Measurements from ENCODE around the gene TRPV6. TPM values are rescaled to one million over a fixed set of nuclear protein-coding genes. Genes with fewer than 3 reads are reported as not detected.

The TRPV6 gene
- total and polyA plus RNA-seq, 2 of the 4 experiments (the other 2 are of a cell fraction), result 0.03 TPM; not detected in 1

DNA sequence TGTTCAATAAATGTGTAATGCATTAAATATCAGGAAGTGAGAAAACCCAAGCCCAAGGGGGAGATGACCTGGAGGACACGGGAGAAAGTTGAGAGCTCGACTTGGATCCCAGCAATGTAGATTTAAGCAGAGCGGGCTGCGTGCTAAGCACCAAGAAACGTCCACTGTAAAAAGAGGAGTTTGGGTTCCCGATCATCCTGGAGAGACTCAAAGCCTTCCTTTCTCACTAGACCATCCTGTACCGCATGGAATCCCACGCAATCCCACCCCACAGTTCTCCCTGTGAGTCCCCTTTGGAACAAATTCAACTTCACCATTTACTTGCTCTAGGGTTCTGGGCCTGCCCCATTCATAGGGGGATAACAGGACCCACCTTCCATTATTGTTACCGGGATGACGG, 2.4 kb downstream of the TRPV6 start:
- Histone ChIP-seq H3K9ac (ENCODE audit: low read depth, low read length) (no peak overlapping the region), H4K20me1 (ENCODE audit: insufficient read depth, low read length) (no peaks in the 10 kb centered on the region), H4K5ac (ENCODE audit: low read depth, low read length) (no peak overlapping the region), H3K36me3 (ENCODE audit: control insufficient read depth, insufficient read depth, low read length) (no peaks in the 10 kb centered on the region), H3K56ac (ENCODE audit: extremely low read depth, insufficient read depth, low read length) (no peak overlapping the region), H3K9me1 (ENCODE audit: insufficient read depth, low read length) (no peaks in the 10 kb centered on the region), H3K4me1 (ENCODE audit: control insufficient read depth, insufficient read depth, low read length) (no peaks in the 10 kb centered on the region), H3K79me1 (ENCODE audit: low read depth in 1 of 2, low read length in 2 of 2) (no peaks in the 10 kb centered on the region), H3K23ac (ENCODE audit: low read depth, low read length) (no peak overlapping the region), H3K4ac (ENCODE audit: low read depth, low read length) (no peak overlapping the region), H4K8ac (ENCODE audit: low read depth in 2 of 2, low read length in 2 of 2) (no peak overlapping the region), H2BK120ac (ENCODE audit: low read depth, low read length) (no peak overlapping the region), H3K9me3 (ENCODE audit: control insufficient read depth, insufficient read depth, low read length) (no peaks in the 10 kb centered on the region), H3K4me2 (ENCODE audit: low read depth, low read length) (no peak overlapping the region), H2BK20ac (ENCODE audit: low read depth, low read length) (no peak overlapping the region), H2BK5ac (ENCODE audit: low read depth, low read length, poor library complexity, severe bottlenecking) (no peak overlapping the region), H3K18ac (ENCODE audit: low read depth, low read length) (no peak overlapping the region), H3K14ac (replicated peaks; ENCODE audit: low read depth, low read length) (no peak overlapping the region), H2AK5ac (ENCODE audit: low read depth, low read length) (no peak overlapping the region), H3K27me3 (ENCODE audit: control insufficient read depth, insufficient read depth, low read length) (no peaks in the 10 kb centered on the region), H3K27ac (ENCODE audit: insufficient read depth, low read length) (no peak overlapping the region), H2AK9ac (replicated peaks; ENCODE audit: low read depth, low read length, poor library complexity) (no peak overlapping the region), H2AFZ (replicated peaks; ENCODE audit: low read length, poor library complexity) (no peak overlapping the region), H2BK15ac (ENCODE audit: low read depth, low read length) (no peak overlapping the region), H3K4me3 (ENCODE audit: insufficient read depth, low read depth, low read length) (no peak overlapping the region), H4K91ac (ENCODE audit: insufficient read depth, low read depth, low read length) (no peak overlapping the region)
- no peak for ATAC-seq (ENCODE audit: low read depth)
- ChIA-PET POLR2A (ENCODE audit: unreplicated experiment) (no interaction called here), CTCF (no interaction called here)
- dilution Hi-C loops (cut with HindIII; ENCODE audit: low sequenced_read_pairs, unreplicated experiment) (no loop called here), intact Hi-C loops (cut with micrococcal nuclease) (no loop called here), in situ Hi-C loops (cut with MboI; ENCODE audit: low sequenced_read_pairs) (no loop called here)
- no peak for DNase-seq
- BruUV-seq (replicated peaks), result no TSS peak
- 20% methylated on average over 1 of the region's 10 CpGs; no CpG with 5 or more reads in 1 of the 2 experiments for WGBS, 2 experiments (ENCODE audit: extremely low coverage in 2 of 2, insufficient read length in 1 of 2)
- TF ChIP-seq BHLHE40 (IDR thresholded peaks at IDR 0.05; ENCODE audit: low read depth, low read length) (no peak), RCOR1 (IDR thresholded peaks at IDR 0.05; ENCODE audit: insufficient replicate concordance, low read length) (no peak), FOS (IDR thresholded peaks at IDR 0.05; ENCODE audit: low read depth, low read length) (no peak), CEBPB (IDR thresholded peaks at IDR 0.05; ENCODE audit: low read depth, low read length) (no peak), MAFK (IDR thresholded peaks at IDR 0.05; ENCODE audit: low read depth, low read length) (no peak), CHD1 (IDR thresholded peaks at IDR 0.05; ENCODE audit: low read depth, low read length) (no peak)
- TF ChIP-seq, protein P1, sequence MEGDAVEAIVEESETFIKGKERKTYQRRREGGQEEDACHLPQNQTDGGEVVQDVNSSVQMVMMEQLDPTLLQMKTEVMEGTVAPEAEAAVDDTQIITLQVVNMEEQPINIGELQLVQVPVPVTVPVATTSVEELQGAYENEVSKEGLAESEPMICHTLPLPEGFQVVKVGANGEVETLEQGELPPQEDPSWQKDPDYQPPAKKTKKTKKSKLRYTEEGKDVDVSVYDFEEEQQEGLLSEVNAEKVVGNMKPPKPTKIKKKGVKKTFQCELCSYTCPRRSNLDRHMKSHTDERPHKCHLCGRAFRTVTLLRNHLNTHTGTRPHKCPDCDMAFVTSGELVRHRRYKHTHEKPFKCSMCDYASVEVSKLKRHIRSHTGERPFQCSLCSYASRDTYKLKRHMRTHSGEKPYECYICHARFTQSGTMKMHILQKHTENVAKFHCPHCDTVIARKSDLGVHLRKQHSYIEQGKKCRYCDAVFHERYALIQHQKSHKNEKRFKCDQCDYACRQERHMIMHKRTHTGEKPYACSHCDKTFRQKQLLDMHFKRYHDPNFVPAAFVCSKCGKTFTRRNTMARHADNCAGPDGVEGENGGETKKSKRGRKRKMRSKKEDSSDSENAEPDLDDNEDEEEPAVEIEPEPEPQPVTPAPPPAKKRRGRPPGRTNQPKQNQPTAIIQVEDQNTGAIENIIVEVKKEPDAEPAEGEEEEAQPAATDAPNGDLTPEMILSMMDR (conservative IDR thresholded peaks at IDR 0.05; ENCODE audit: low read depth, low read length), result no peak
